ENCODE results near the gene BLOC1S4.

BLOC1S4 gene

GRCh38 chr4:6692379-6692778 is 23.6 kb upstream of the BLOC1S4 start:
- no peak for DNase-seq

DNA sequence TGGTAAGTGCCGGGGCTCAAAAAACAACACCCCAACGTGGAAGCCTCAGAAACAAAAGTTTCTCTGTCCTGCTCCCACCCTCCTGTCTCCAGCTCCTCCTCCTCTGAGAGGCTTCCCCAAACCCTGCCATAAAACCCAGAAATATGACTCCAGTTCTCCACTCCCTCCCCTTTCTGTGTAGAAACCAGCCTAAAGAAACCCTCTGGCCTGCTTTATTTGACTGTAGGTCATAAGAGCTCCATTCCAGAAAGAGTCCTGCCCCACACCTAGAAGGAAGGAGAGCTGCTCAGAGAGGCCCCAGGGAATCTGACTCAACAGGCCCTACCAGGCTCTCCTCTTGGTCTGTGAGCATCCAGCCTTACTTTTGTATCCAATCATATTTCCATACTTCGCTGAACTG is 23.2 kb upstream of the BLOC1S4 start:
- peak; percentile 32 for DNase-seq

GRCh38 chr4:6693231-6694176 is 22.5 kb upstream of the BLOC1S4 start, which contains the start of gene S100P:
Gene S100P, plus strand, starts transcription at chr4:6693878. Its CDS starts 55 bp downstream, at chr4:6693933.
- DNase-seq, result peak; percentile 17

GRCh38 chr4:6694177-6694901 is 21.6 kb upstream of the BLOC1S4 start:
- no peak for DNase-seq

DNA sequence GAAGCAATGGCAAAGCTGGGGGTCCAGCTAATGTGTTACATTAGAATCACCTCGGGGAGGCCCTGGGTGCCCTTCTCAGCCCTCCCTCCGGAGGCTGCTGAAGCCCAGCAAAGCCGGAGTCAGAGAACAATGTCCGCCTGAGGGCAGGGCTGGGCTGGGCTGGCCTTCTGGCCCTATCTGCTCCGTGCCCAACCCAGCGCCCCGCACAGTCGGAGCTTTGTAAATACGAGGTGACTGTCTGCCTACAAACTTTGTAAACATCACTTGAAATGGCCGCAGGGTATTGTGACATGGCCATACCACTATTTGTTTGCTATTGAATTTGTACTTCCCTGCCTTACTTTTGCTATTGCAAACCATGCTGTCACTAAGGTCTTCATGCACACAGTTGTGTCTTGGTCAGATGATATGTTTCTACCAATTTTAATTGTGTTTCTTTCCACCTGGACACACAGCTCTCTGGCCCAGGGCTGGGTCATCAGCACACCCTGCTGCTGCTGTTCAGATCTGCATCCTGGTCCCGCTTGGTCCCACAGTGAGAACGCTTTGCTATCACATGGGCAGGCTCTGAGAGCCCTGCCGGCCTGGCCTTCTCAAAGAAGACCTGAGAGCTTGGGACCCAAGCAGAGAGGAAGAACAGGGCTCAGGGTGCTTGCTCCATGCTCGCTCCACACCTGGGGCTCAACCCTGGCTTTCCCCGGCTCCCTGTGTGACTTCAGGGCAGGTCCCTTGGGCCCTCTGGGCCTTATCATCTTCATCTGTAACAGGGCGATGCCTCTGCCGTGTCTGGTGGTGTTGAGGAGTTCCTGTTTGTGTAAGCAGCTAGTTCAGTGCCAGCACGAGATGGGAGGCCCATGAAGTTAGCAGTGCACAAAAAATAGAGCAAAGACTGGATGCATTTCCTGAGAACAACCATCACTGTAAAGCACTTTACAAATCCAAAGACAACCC is 20.0 kb upstream of the BLOC1S4 start:
- no peak for DNase-seq

- no peak for DNase-seq
Measured at GRCh38 chr4:6696611-6697010, 19.4 kb upstream of the BLOC1S4 start.

DNA sequence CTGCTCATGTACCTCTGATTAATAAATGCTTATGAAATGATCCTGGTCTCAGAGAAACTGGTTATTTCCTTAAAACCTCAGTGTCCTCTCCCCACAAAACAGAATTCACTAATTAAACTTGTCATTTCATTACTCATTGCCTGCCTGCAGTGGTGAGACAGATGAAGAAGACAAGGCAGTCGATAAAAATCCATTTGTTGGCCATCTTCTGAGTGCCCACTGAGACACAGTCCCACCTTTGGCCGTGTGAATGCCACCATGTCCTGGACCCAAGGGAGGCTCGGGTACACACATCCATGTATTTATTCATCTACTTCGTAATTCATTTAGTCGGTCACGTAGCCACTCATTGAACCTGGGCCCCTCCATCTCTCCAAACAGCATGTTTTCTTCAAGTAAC is 18.8 kb upstream of the BLOC1S4 start:
- DNase-seq, result no peak

DNA sequence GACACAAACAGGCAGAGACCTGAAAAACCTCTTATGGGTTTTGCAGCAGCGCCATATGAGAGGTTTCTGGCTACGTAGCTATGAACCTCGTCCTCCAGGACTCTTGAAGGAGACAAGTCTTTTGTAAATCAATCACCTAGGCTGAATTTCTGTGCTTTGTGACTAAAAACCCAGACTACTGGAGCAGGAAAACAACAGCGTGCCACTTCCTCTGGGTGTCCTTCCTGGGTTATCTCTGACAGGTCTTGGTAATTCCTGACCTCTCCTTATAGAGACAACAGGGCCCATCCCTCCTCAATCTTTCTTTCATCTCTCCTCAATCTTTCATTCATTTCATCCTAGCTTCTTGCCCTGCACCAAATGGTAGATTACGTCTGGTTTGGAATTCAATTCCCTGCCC is 16.6 kb upstream of the BLOC1S4 start:
- DNase-seq, result no peak

GRCh38 chr4:6699903-6700302 is 16.1 kb upstream of the BLOC1S4 start:
- no peak for DNase-seq

- DNase-seq, result no peak
Measured at GRCh38 chr4:6701371-6701770, 14.6 kb upstream of the BLOC1S4 start.

- DNase-seq, result no peak
Measured at GRCh38 chr4:6702761-6703160, 13.2 kb upstream of the BLOC1S4 start.

DNA sequence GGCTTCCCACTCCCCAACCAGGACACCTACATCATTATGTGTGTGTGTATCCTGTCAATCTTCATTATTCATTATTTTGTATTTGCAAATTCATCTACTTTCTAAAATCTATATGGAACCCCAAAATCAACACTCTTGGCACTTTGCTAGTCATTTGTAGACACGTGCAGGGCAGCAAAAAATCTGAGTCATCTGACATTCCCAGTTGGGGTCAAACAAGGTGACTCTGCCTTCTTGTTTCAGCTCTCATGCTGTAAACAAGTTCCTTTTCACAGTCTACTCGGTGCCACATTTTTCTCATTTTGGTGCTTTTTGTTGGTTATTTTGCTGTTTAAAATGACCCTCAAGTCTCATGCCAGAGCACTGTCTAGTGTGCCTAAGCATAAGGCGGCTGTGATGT is 12.2 kb upstream of the BLOC1S4 start:
- no peak for DNase-seq

DNA sequence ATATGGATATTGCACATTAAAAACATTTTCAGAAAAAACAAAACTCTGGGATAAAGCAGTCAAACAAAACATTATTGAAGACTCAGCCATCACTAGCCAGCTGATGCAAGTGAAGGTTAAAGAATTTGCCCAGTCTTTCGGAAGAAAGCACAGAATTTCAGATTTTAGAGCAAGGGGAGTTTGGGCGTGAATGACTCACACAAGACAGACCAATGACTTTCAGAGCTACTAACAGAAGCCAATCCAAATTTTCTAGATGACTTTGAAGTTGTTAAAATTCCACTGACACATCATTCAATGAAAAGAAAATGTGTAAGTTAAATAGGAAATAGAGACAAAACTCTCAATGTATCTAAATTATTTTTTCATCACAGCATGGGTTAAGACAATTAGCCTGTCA is 10.3 kb upstream of the BLOC1S4 start:
- no peak for DNase-seq

GRCh38 chr4:6706173-6706572 is 9.8 kb upstream of the BLOC1S4 start:
- DNase-seq, result no peak

- peak; percentile 98 for DNase-seq
Measured at GRCh38 chr4:6709230-6710114, 6.5 kb upstream of the BLOC1S4 start, which contains the start of gene MRFAP1L1. Gene MRFAP1L1, minus strand, starts transcription at chr4:6709865. Its CDS starts 236 bp downstream, at chr4:6709629.

DNA sequence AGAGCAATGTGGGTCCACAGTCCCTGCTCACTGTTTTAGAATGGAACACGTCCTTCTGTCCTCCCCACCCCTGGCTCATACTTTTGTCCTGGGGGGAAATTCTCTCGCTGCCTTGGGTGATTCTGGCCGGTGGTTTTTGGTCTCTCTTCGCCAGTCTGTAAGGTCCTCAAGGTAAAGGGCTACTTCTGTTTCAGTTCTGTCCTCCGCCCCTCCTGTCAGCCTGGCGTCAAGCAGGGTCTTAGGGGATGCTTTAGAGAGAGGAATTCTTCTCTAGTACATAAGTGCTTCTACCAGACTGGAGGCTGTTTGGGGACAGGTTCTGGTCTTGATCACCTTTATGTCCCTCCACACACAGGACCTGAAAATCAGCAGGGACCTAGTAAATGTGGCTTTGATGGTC is 5.7 kb upstream of the BLOC1S4 start:
- DNase-seq, result no peak

- no peak for DNase-seq
Measured at GRCh38 chr4:6710996-6711395, 5.0 kb upstream of the BLOC1S4 start.

GRCh38 chr4:6714954-6715353 is 1.0 kb upstream of the BLOC1S4 start:
- DNase-seq, result no peak

DNA sequence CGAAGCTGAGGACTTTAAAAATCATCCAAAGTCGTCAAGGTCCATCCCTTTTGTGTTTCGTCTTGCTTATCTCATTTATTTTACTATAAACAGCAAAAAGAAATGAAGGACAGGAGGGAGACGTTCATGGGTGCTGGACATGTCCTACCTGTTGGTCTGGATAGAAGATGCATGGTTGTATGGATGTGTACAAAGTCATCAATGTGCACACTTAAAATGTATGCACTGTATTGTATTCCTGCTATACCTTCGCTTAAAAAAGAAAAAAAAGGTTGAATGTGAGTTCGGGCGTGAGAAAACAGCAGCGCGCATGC is 313 bp upstream of the BLOC1S4 start:
- DNase-seq, result no peak

DNA sequence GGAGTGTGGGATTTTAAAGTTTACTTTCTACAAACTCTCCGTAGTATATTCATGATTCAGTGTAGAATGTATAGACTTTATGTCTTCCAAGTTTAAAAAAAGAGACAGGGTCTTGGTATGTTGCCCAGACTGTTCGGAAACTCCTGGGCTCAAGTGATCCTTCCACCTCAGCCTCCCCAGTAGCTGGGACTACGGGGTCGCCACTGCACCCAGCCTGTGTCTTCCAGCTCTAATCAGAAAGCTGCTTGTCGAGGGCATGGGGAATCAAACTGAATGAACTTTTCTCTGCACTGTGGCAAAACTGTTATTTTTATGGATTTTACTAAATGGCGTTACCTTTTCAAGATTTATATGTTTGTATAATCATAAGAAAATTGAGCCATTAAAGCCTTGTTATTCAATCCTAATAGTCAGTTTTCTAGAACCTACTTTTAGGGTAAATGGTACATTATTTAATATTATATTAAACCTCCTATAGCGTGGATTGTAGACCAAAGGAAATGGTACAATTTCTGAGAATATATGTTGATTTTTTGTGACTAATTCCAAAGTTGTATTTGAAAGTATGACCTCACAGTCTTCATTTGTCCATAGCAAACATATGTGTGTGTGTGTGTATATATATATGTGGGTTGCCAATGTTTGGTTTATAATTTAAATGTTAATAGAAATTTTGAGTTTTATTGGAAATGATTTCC is 1.1 kb downstream of the BLOC1S4 start:
- DNase-seq, result no peak

All from fibroblast of skin of back (primary cell).